ENCODE data around the gene SDK1.

GRCh38 chr7:3957472-3958108, 656.5 kb downstream of the SDK1 start:
- TF ChIP-seq KDM1A (IDR thresholded peaks at IDR 0.05; ENCODE audit: low read depth) (no peak), CTCF (IDR thresholded peaks at IDR 0.05) (no peak), REST (IDR thresholded peaks at IDR 0.05) (no peak), NPAS2 (CRISPR knock-in tag; IDR thresholded peaks at IDR 0.05; ENCODE audit: borderline replicate concordance) (no peak), E2F6 (IDR thresholded peaks at IDR 0.05; ENCODE audit: borderline replicate concordance, low read depth) (no peak), JUN (IDR thresholded peaks at IDR 0.05) (no peak), RCOR1 (IDR thresholded peaks at IDR 0.05; ENCODE audit: low read depth, low read length) (no peak), MAZ (IDR thresholded peaks at IDR 0.05; ENCODE audit: borderline replicate concordance, low read depth, low read length) (no peak), HOXA7 (CRISPR knock-in tag; IDR thresholded peaks at IDR 0.05) (no peak), NFE2L2 (conservative IDR thresholded peaks at IDR 0.05; ENCODE audit: low read length) (no peak)

Measured in A549 (cell line).